Putamen (tissue), 1 donor: ENCODE results near the gene RAPGEF1.
A peak's percentile ranks its signal among the peaks of the same experiment; 100 is the strongest.
"Not testable (repeated sequence)": the region's sequence is repeated elsewhere in the genome, so short reads cannot be mapped to it uniquely, and the experiment has no call there.

ENCODE experiments used
- DNase-seq: peaks from one replicate; pipeline ENCODE4 v3.0.0-alpha.2; 2016; ENCODE audit warnings: low spot score

RAPGEF1 gene

GRCh38 chr9:131555841-131556673, 183.8 kb downstream of the RAPGEF1 start:
- DNase-seq: no peak

GRCh38 chr9:131554843-131555351, 185.0 kb downstream of the RAPGEF1 start:
- no peak for DNase-seq

- DNase-seq: no peak
These were observed 185.6 kb downstream of the RAPGEF1 start for GRCh38 chr9:131554087-131554842.

- DNase-seq: no peak
These were observed 187.8 kb downstream of the RAPGEF1 start for GRCh38 chr9:131552030-131552429.

- DNase-seq: not testable (repeated sequence)
These were observed 189.4 kb downstream of the RAPGEF1 start for GRCh38 chr9:131550465-131550864.

GRCh38 chr9:131549186-131549585, 190.7 kb downstream of the RAPGEF1 start:
- not testable (repeated sequence) for DNase-seq

- no peak for DNase-seq
These were observed 193.4 kb downstream of the RAPGEF1 start for GRCh38 chr9:131546336-131547084.

GRCh38 chr9:131545786-131546335, 194.0 kb downstream of the RAPGEF1 start:
- no peak for DNase-seq

- DNase-seq: no peak
These were observed 194.7 kb downstream of the RAPGEF1 start, which contains the start of gene PRRT1B for GRCh38 chr9:131545003-131545785. PRRT1B (plus strand) TSS chr9:131545523; CDS start chr9:131545616, 93 bp downstream.

GRCh38 chr9:131543141-131543540, 196.7 kb downstream of the RAPGEF1 start:
- DNase-seq: no peak

GRCh38 chr9:131539223-131539923, 200.5 kb downstream of the RAPGEF1 start:
- DNase-seq: no peak

GRCh38 chr9:131537946-131538345, 201.9 kb downstream of the RAPGEF1 start:
- DNase-seq: no peak

- no peak for DNase-seq
These were observed 205.1 kb downstream of the RAPGEF1 start for GRCh38 chr9:131534721-131535237.

- DNase-seq: peak; percentile 84
These were observed 208.7 kb downstream of the RAPGEF1 start, which contains the start of gene UCK1 for GRCh38 chr9:131530920-131531832. UCK1 (minus strand) TSS chr9:131531263; CDS start chr9:131531174, 89 bp downstream.

GRCh38 chr9:131530546-131530919, 209.3 kb downstream of the RAPGEF1 start:
- no peak for DNase-seq

- no peak for DNase-seq
These were observed 210.0 kb downstream of the RAPGEF1 start for GRCh38 chr9:131529597-131530545.

- DNase-seq: no peak
These were observed 210.9 kb downstream of the RAPGEF1 start for GRCh38 chr9:131528886-131529505.
